ENCODE measurements around the gene SUV39H1.
"Not testable (repeated sequence)": the region's sequence is repeated elsewhere in the genome, so short reads cannot be mapped to it uniquely, and the experiment has no call there.

SUV39H1 gene

GRCh38 chrX:48677516-48677915 lies 19.0 kb upstream of the SUV39H1 start:
- Mint-ChIP-seq H3K4me1 (ENCODE audit: low read depth) (peaks cover 22% of the 10 kb centered on the region), H3K36me3 (ENCODE audit: low read depth) (no peaks in the 10 kb centered on the region), H3K27me3 (ENCODE audit: low read depth) (no peaks in the 10 kb centered on the region), H3K4me3 (peak overlapping the region; percentile 95), H3K27ac (peak overlapping the region; percentile 95), H3K9me3 (no peaks in the 10 kb centered on the region)
- DNase-seq (ENCODE audit: low spot score): no peak

GRCh38 chrX:48680467-48680866 lies 16.1 kb upstream of the SUV39H1 start:
- H3K4me3 Mint-ChIP-seq; H3K27me3 Mint-ChIP-seq (ENCODE audit: low read depth); H3K9me3 Mint-ChIP-seq: not testable (repeated sequence)
- peak; percentile 33 for DNase-seq (ENCODE audit: low spot score)
- peaks cover 19% of the 10 kb centered on the region for H3K36me3 Mint-ChIP-seq (ENCODE audit: low read depth)
- H3K27ac Mint-ChIP-seq: peak overlapping the region; percentile 12
- H3K4me1 Mint-ChIP-seq (ENCODE audit: low read depth): peaks cover 35% of the 10 kb centered on the region

GRCh38 chrX:48680925-48681324 lies 15.6 kb upstream of the SUV39H1 start:
- H3K4me3 Mint-ChIP-seq; H3K27me3 Mint-ChIP-seq (ENCODE audit: low read depth); DNase-seq (ENCODE audit: low spot score); H3K9me3 Mint-ChIP-seq: not testable (repeated sequence)
- Mint-ChIP-seq H3K27ac (peak overlapping the region; percentile 12), H3K4me1 (ENCODE audit: low read depth) (peaks cover 36% of the 10 kb centered on the region), H3K36me3 (ENCODE audit: low read depth) (peaks cover 22% of the 10 kb centered on the region)

- Mint-ChIP-seq H3K4me1 (ENCODE audit: low read depth) (peaks cover 42% of the 10 kb centered on the region), H3K27me3 (ENCODE audit: low read depth) (no peaks in the 10 kb centered on the region)
Measured at GRCh38 chrX:48681539-48682183, 14.9 kb upstream of the SUV39H1 start.

GRCh38 chrX:48682795-48683194 lies 13.7 kb upstream of the SUV39H1 start:
- not testable (repeated sequence) for H3K9me3 Mint-ChIP-seq; H3K4me3 Mint-ChIP-seq; H3K27me3 Mint-ChIP-seq (ENCODE audit: low read depth); DNase-seq (ENCODE audit: low spot score); H3K27ac Mint-ChIP-seq
- peaks cover 41% of the 10 kb centered on the region for H3K4me1 Mint-ChIP-seq (ENCODE audit: low read depth)
- peaks cover 38% of the 10 kb centered on the region for H3K36me3 Mint-ChIP-seq (ENCODE audit: low read depth)

More at GRCh38 chrX:48681539-48682183, 14.9 kb upstream of the SUV39H1 start:
- H3K27ac Mint-ChIP-seq: peak overlapping the region; percentile 63
- no peaks in the 10 kb centered on the region for H3K9me3 Mint-ChIP-seq
- DNase-seq (ENCODE audit: low spot score): no peak
- H3K36me3 Mint-ChIP-seq (ENCODE audit: low read depth): peaks cover 28% of the 10 kb centered on the region
- H3K4me3 Mint-ChIP-seq: no peak overlapping the region

GRCh38 chrX:48683411-48683982 lies 13.0 kb upstream of the SUV39H1 start, which contains the start of gene WAS:
Gene WAS (plus strand): TSS chrX:48683799. CDS start chrX:48683854, 55 bp downstream.
- Mint-ChIP-seq H3K27me3 (ENCODE audit: low read depth) (no peaks in the 10 kb centered on the region), H3K27ac (peak within 1 kb of the TSS; percentile 95), H3K4me1 (ENCODE audit: low read depth) (peaks cover 39% of the 10 kb centered on the region), H3K4me3 (peak within 1 kb of the TSS; percentile 97), H3K9me3 (no peaks in the 10 kb centered on the region), H3K36me3 (ENCODE audit: low read depth) (peaks cover 43% of the 10 kb centered on the region)
- peak; percentile 45 for DNase-seq (ENCODE audit: low spot score)

GRCh38 chrX:48684134-48684533 lies 12.4 kb upstream of the SUV39H1 start:
- H3K9me3 Mint-ChIP-seq: no peaks in the 10 kb centered on the region
- H3K27me3 Mint-ChIP-seq (ENCODE audit: low read depth): no peaks in the 10 kb centered on the region
- peak overlapping the region; percentile 95 for H3K27ac Mint-ChIP-seq
- peaks cover 39% of the 10 kb centered on the region for H3K4me1 Mint-ChIP-seq (ENCODE audit: low read depth)
- DNase-seq (ENCODE audit: low spot score): no peak
- peaks cover 43% of the 10 kb centered on the region for H3K36me3 Mint-ChIP-seq (ENCODE audit: low read depth)
- H3K4me3 Mint-ChIP-seq: peak overlapping the region; percentile 97

- peaks cover 43% of the 10 kb centered on the region for H3K36me3 Mint-ChIP-seq (ENCODE audit: low read depth)
- no peak for DNase-seq (ENCODE audit: low spot score)
- peaks cover 36% of the 10 kb centered on the region for H3K4me1 Mint-ChIP-seq (ENCODE audit: low read depth)
- H3K27ac Mint-ChIP-seq: peak overlapping the region; percentile 95
- H3K27me3 Mint-ChIP-seq (ENCODE audit: low read depth): no peaks in the 10 kb centered on the region
- H3K9me3 Mint-ChIP-seq: no peaks in the 10 kb centered on the region
- peak overlapping the region; percentile 97 for H3K4me3 Mint-ChIP-seq
Measured at GRCh38 chrX:48685416-48685815, 11.1 kb upstream of the SUV39H1 start.

GRCh38 chrX:48688531-48689150 lies 7.9 kb upstream of the SUV39H1 start:
- peaks cover 53% of the 10 kb centered on the region for H3K36me3 Mint-ChIP-seq (ENCODE audit: low read depth)
- no peak overlapping the region for H3K4me3 Mint-ChIP-seq
- no peaks in the 10 kb centered on the region for H3K27me3 Mint-ChIP-seq (ENCODE audit: low read depth)
- H3K4me1 Mint-ChIP-seq (ENCODE audit: low read depth): peaks cover 23% of the 10 kb centered on the region
- no peak for DNase-seq (ENCODE audit: low spot score)
- no peaks in the 10 kb centered on the region for H3K9me3 Mint-ChIP-seq
- H3K27ac Mint-ChIP-seq: no peak overlapping the region

- peaks cover 22% of the 10 kb centered on the region for H3K4me1 Mint-ChIP-seq (ENCODE audit: low read depth)
- H3K27ac Mint-ChIP-seq: no peak overlapping the region
- H3K4me3 Mint-ChIP-seq: no peak overlapping the region
- no peak for DNase-seq (ENCODE audit: low spot score)
- H3K27me3 Mint-ChIP-seq (ENCODE audit: low read depth): no peaks in the 10 kb centered on the region
- peaks cover 46% of the 10 kb centered on the region for H3K36me3 Mint-ChIP-seq (ENCODE audit: low read depth)
- no peaks in the 10 kb centered on the region for H3K9me3 Mint-ChIP-seq
Measured at GRCh38 chrX:48689208-48689920, 7.2 kb upstream of the SUV39H1 start.

- H3K27ac Mint-ChIP-seq: not testable (repeated sequence)
- peaks cover 26% of the 10 kb centered on the region for H3K36me3 Mint-ChIP-seq (ENCODE audit: low read depth)
Measured at GRCh38 chrX:48691746-48692145, 4.8 kb upstream of the SUV39H1 start.

GRCh38 chrX:48694776-48695533 lies 1.6 kb upstream of the SUV39H1 start:
- DNase-seq (ENCODE audit: low spot score): no peak
- Mint-ChIP-seq H3K27ac (peak overlapping the region; percentile 96), H3K9me3 (no peaks in the 10 kb centered on the region), H3K36me3 (ENCODE audit: low read depth) (peaks cover 27% of the 10 kb centered on the region), H3K4me1 (ENCODE audit: low read depth) (peaks cover 20% of the 10 kb centered on the region), H3K4me3 (peak overlapping the region; percentile 90), H3K27me3 (ENCODE audit: low read depth) (no peaks in the 10 kb centered on the region)

More at GRCh38 chrX:48691746-48692145, 4.8 kb upstream of the SUV39H1 start:
- peaks cover 14% of the 10 kb centered on the region for H3K4me1 Mint-ChIP-seq (ENCODE audit: low read depth)
- H3K27me3 Mint-ChIP-seq (ENCODE audit: low read depth); H3K9me3 Mint-ChIP-seq; H3K4me3 Mint-ChIP-seq; DNase-seq (ENCODE audit: low spot score): not testable (repeated sequence)

GRCh38 chrX:48695534-48695896 lies 1.0 kb upstream of the SUV39H1 start:
- Mint-ChIP-seq H3K27me3 (ENCODE audit: low read depth) (no peaks in the 10 kb centered on the region), H3K36me3 (ENCODE audit: low read depth) (peaks cover 27% of the 10 kb centered on the region), H3K4me1 (ENCODE audit: low read depth) (peaks cover 20% of the 10 kb centered on the region), H3K4me3 (peak overlapping the region; percentile 90), H3K27ac (peak overlapping the region; percentile 96), H3K9me3 (no peaks in the 10 kb centered on the region)
- no peak for DNase-seq (ENCODE audit: low spot score)
